Measurements from ENCODE around the gene CDC14B.

DNA sequence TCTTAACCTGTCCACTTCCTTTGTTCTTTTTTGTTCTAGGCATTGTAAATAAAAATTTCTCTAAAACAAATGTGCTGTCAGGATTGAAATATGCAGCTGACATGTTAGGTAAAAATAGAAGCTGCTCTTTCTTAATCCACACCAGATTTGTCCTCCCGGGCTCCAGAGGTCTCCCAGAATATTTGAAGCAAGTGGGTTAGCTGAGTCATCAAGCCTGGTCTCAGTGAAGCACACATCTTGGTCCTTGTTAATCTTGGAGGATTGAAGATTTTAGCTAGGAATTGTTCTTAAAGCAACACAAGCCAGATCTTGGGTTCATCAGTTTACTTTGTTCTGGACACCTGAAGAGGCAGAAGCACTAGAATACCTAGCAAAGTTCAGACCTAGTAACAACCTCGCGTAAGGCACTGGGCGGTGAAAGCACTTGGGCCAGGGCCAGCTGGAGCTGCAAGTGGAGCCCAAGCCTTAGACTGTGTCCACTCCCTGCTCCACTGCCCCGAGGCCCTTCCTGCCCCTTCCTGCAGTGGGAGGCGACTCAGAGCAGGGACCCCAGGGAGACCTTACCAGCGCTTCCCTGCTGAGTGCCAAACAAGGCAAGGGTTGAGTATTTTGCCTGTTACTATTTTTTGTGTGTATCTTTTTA, 133.1 kb downstream of the CDC14B start:
- TF ChIP-seq, protein P1, sequence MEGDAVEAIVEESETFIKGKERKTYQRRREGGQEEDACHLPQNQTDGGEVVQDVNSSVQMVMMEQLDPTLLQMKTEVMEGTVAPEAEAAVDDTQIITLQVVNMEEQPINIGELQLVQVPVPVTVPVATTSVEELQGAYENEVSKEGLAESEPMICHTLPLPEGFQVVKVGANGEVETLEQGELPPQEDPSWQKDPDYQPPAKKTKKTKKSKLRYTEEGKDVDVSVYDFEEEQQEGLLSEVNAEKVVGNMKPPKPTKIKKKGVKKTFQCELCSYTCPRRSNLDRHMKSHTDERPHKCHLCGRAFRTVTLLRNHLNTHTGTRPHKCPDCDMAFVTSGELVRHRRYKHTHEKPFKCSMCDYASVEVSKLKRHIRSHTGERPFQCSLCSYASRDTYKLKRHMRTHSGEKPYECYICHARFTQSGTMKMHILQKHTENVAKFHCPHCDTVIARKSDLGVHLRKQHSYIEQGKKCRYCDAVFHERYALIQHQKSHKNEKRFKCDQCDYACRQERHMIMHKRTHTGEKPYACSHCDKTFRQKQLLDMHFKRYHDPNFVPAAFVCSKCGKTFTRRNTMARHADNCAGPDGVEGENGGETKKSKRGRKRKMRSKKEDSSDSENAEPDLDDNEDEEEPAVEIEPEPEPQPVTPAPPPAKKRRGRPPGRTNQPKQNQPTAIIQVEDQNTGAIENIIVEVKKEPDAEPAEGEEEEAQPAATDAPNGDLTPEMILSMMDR (IDR thresholded peaks at IDR 0.05): no peak
- TF ChIP-seq EP300 (IDR thresholded peaks at IDR 0.05): no peak

Data from gastroesophageal sphincter (tissue), 3 donors.